Measurements from ENCODE around the gene PSG4.
"Not testable (repeated sequence)": the region's sequence is repeated elsewhere in the genome, so short reads cannot be mapped to it uniquely, and the experiment has no call there.

DNA sequence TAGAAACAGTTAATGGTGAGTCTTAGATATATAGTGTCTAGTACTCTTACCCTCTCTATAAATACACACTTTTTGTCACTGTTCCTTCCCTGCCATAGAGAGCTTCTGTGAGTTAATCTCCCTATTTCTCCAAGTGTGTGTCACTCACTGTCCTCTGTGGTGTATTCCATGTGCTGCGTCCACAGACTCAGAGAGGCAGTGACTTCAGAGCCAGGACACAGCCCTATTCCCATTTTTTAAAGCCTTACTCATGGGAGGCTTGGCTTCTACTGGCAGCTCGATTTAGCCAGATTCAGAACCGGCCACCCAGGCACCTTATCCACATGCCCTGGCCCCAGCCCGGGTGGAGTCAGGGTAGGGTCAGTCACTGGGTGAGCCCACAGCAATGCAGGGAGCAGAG lies 13.7 kb upstream of the PSG4 start:
- TF ChIP-seq, protein P1, sequence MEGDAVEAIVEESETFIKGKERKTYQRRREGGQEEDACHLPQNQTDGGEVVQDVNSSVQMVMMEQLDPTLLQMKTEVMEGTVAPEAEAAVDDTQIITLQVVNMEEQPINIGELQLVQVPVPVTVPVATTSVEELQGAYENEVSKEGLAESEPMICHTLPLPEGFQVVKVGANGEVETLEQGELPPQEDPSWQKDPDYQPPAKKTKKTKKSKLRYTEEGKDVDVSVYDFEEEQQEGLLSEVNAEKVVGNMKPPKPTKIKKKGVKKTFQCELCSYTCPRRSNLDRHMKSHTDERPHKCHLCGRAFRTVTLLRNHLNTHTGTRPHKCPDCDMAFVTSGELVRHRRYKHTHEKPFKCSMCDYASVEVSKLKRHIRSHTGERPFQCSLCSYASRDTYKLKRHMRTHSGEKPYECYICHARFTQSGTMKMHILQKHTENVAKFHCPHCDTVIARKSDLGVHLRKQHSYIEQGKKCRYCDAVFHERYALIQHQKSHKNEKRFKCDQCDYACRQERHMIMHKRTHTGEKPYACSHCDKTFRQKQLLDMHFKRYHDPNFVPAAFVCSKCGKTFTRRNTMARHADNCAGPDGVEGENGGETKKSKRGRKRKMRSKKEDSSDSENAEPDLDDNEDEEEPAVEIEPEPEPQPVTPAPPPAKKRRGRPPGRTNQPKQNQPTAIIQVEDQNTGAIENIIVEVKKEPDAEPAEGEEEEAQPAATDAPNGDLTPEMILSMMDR (IDR thresholded peaks at IDR 0.05) = not testable (repeated sequence)
- TF ChIP-seq POLR2A (IDR thresholded peaks at IDR 0.05) = not testable (repeated sequence)
